GM18505 (cell line): ENCODE data around the gene CD58.

Source experiments
- ATAC-seq: cut with Tn5 transposase; IDR thresholded peaks from one replicate; pipeline ENCODE4 v1.9.1; 2021; ENCODE audit not compliant: unreplicated experiment
- POLR2A ChIP-seq: IDR thresholded peaks from 4 replicates; pipeline ENCODE4 v1.6.1; 2011; ENCODE audit warnings: borderline replicate concordance; ENCODE audit not compliant: insufficient read depth, insufficient read length; ENCODE audit errors: extremely low read depth

CD58 gene

DNA sequence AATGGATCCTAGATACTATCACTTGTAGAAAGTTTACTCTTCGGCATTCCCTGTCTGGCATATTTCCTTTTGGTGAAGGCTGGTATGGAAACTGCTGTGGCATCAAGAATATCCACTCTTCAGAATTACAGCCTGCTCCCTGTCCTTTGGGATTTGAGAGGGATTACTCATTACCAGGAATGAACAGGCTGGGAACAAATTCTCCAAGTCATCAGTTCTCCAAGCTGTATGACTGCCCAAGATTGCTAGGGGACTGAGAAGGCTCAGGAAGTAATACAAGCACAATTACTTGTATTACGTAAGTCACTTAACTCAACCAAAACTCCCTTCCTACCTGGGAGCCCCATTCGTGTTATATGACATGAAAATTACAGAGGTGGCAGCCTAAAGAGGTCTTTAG is 49.6 kb downstream of the CD58 start:
- no peak for ATAC-seq
- TF ChIP-seq POLR2A: peak; percentile 18

DNA sequence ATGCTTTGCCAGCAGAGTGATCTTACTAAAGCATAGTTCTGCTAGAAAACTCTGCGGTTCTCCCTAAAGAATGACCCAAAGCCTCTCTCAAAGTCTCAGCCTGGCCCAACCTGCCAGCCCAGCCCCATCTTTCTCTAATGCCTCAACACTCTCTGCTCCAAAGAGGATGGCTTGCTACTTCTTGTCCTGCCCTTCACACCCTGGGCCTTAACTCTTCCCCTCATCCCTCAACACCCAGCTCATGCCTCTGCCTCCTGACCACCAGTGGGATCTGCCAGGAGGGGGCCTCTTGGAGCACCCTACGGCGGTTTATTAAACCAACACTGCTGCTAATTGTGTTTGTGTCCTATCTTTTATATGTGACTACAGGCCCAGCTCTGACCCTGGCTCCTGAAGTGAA is 52.4 kb downstream of the CD58 start:
- no peak for TF ChIP-seq POLR2A
- no peak for ATAC-seq

DNA sequence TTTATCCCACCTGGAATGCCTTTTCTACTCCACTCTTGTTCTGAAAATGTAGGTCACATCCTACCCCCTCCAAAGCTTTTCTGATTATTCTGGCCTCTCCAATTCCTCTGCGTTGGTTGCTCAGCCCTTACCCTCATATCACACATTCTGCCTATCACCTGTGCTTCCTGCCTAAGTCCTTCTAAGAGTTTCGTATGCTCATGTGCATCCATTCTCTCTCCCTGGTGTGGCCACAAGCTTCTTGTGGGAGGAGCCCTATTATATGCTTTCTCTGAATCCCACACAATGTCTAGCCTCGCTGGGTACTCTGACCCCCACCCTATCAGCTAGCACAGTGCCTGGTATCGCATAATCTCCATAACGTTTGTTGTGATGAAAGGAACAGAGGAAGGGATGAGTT is 54.2 kb downstream of the CD58 start:
- no peak for ATAC-seq
- TF ChIP-seq POLR2A: no peak

DNA sequence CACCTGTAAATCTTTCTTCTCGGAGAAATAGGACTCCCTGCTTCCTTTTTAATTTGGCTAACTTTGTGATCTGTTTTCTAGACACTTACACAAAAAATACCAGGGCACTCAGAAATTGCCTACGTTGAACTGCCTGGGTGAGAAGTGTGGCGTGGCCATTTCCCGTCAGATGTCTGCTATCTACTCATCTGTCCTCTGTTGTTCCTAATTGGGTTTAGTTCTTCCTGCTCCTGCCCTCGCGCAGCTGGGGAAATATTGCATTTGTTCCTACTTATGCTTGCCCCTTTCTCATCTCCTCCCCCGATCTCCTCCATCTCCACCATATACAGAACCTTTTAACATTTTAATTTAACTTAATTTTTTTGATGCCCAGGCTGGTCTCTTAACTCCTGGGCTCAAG is 55.1 kb downstream of the CD58 start:
- peak; percentile 8 for TF ChIP-seq POLR2A
- no peak for ATAC-seq

DNA sequence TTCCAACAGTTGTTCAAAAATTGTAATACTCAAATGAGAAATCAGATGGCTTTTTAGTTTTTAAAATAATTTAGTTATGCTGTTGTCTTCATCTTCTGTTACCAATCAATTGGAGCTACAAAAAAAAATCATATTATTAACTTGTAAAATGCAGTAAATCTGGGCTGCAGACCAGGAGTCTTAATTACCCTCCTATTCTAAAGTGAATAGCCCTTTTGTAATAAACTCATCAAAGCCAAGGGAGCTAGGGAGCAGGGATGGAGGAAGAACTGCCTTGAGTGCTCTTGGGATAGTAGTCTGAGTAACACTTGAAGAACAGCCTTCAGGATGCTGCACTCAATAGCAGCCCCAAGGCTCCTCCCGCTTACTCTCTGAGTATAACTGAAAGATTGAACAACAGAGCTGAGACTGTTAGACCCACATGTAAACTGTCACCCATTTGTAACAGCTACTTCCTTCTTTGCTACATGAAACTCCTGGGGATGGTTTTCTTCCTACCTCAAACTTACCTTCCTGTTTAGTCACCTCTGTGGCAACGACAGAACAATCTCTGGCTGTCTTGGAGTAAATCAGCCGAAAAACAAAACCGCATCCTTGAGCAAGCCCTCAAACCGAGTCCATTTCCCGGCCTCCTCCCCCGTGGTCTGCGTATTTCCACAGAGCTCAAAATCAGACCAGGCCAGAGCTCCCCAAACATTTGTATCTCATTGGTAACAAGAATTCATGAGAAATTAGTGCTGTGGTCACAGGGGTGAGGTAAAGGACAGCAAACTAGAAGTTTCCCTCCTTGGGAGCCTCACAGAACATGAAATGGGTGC is 55.9 kb downstream of the CD58 start:
- ATAC-seq: peak; percentile 73
- TF ChIP-seq POLR2A: no peak

DNA sequence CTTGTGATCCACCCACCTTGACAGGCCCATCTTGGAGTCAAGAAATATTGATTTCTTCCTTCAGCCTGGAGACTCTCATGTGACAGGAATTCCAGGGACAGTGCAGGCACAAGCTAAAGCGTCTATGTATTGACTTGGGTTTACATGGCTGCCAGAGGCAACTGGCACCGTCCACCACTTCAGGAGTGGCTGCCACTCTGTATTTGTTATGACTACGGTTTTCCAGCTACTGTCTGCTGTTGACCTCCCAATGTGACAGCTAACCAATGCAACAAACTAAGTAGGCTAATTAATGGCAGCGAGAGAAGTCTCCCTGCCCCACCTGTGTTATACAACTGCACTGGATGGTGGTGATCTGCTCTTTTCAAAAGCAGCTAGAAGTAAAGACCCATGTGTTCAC is 56.9 kb downstream of the CD58 start:
- TF ChIP-seq POLR2A: no peak
- ATAC-seq: no peak

DNA sequence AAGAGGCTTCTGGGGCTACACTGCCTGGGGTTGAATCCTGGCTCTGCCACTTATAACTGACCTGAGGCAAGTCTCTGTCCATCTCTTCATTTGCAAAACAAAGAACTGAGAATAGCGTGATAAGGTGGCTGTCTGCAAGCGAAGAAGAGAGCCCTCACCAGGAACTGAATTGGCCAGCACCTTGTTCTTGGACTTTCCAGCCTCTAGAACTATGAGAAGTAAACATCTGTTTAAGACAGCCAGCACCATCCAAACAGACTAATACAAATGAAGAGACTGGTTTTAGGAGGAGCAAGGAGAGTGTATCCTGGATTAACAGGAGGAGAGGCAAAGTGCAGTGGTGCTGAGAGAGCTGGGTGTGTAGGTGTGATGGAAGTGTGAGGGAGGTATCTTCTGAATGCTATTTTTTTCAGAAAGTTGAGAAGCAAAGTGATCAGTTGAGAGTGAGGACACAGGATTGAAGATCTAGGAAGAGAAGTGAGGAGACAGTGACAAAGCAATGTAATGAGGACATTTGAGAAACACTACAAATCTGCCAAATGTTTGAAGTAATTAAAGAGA is 59.3 kb downstream of the CD58 start:
- TF ChIP-seq POLR2A: no peak
- no peak for ATAC-seq

DNA sequence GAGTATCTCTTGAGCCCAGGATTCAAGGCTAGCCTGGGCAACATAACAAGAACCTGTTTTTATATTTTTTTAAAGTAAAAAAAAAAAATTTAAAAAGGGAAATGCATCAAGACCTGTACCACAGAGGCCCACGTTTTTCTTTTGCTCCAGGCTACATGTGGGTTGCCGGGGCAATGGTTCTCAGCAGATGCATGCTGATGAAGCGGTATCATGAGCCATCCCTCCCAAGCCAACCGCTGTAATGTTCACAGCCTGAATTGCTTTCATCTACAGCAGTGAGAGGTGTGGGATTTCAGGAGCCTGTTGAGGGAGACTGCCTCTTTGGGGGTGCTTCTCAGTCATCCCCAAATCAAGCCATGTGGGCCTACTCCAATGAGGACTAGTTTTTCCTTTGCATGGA is 60.5 kb downstream of the CD58 start:
- TF ChIP-seq POLR2A: peak; percentile 9
- no peak for ATAC-seq

DNA sequence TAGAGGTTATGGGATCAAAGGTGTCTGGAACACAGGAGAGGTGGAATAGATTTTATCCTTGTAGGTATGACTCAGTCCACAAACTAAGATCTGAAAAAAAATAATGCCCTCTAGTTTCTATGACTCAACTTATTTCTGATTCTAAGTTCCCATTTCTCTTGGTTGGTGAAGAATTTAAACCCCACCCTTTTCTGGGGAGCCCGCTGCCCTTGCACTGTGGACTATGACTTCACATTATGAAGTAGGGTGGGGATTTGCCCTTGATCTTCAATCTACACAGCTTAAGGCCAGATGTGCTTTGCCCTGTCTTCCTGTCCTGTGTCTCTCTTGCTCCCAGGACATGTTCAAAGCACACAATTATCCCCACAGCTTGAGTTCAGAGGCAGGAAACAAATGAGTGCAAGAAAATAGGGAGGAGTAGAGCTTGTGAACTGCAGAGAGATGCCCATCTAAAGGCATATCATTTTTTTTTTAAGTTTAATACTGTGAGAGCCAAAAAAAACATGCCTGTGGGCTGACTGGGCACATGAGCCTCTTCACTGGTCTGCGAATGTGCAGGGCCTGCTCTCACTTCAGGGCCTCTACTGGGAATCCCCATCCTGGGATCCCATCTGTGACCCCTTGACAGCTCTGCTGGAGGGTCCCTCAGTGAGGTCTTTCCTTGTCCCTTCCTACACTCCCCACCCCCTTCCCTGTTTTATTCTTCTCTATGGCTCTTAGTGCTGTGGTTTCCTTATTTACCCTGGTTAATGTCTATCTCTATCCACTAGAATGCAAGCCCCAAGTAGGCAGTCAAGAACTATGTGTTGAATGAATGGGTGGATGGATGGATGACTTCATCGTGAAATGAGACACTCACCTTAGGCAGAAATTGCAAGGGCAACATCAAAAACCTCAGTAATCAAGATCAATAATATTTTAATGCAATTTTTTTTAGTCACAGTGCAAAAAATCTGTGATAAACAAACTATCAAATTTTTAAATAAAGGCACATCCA is 61.5 kb downstream of the CD58 start:
- peak; percentile 39 for ATAC-seq
- TF ChIP-seq POLR2A: no peak

DNA sequence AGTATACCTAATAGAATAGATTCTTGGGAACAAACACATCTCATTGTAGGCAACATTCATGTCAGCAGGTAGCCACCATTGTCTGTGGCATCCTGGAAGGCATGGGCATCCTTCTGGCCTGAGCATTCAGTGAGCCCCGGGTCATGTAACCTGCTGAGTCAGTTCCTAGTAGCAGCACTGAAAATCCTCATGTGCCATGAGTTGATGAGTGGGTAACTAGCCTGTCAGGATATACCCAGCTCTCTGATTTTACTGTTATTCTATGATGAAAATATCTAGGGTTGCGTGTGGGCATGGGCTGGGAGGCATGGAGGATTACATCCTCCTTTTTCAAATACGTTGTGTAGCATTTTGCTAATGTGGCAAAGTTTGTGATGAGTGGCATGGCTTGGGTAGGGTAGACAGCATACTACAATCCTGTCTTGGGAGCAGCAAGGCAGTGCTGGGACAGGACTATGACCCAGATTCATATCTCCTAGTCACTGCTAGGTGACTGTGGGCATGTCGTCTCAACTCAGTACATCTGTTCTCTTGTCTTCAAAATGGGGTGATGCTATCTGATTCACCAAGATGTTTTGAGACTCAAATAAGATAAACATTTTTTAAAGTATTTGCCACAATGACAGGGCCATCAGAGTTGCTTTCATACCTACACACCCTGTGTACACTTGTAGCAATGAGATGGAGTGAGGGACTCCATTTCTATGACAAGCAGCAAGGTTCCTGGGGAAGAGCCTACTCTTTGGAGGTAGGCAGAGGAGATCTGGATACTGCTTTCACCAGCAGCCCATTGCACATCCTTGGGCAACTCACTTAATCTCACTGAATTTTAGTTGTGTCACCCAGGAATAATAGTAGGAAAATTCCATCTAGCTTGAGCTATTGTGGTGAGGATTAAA is 62.5 kb downstream of the CD58 start:
- no peak for ATAC-seq
- no peak for TF ChIP-seq POLR2A

DNA sequence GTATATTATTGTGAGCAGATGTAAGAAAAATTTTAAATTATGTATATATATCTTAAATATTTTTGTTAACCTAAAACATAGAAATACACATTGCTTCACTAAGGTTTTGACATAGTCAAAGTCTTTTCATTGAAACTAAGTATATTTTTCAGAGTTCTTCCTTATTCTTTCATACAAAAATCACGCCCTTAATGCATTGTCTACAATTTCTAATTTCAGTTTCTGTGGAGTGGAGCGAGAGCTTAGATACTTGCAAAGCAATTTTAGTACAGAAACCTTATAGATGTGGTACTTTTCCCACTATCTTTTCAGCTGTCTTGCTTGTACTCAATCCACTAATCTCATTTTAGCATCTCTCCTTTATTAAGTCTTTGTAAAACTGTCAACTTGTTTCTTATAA is 63.2 kb downstream of the CD58 start:
- no peak for TF ChIP-seq POLR2A
- no peak for ATAC-seq

DNA sequence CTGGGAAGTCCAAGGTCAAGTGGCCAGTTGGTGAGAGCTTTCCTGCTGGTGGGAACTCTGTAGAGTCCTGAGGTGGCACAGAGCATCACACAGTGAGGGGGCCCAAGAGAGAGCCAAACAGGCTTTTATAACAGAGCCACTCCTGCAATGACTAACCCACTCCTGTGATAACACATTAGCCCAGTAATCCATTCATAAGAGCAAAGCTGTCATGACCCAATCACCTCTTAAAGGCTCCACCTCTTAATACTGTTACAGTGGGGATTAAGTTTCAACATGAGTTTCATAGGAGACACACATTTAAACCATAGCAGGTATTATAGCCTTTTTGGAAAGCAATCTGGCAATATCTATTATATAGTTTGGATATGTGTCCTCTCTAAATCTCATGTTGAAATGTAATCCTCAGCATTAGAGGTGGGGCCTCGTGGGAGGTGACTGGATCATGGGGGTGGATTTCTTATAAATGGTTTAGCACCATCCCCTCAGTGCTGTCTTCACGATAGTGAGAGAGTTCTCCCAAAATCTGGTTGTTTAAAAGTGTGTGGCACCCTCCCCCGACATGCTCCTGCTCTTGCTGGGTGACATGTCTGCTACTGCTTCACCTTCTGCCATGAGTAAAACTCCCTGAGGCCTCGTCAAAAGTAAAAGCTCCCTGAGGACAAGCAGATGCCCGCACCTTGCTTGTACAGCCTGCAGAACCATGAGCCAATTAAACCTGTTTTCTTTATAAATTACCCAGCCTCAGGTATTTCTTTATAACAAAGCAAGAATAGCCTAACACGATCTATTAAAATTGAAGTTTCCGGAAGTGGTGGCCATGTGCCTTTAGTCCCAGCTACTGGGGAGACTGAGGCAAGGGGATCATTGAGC is 64.5 kb downstream of the CD58 start:
- ATAC-seq: no peak
- no peak for TF ChIP-seq POLR2A
